Neutrophil (primary cell): Measurements from ENCODE around the gene MRTFB.
A peak's percentile ranks its signal among the peaks of the same experiment; 100 is the strongest.

Experiments used
- H3K27ac ChIP-seq: fragments of 200-600 bp; sonication (generic); 2 replicates; pipeline ENCODE4 v1.5.1; 2016; ENCODE audit warnings: mild to moderate bottlenecking, moderate library complexity
- H3K27me3 ChIP-seq: fragments of 200-600 bp; sonication (generic); 2 replicates; pipeline ENCODE4 v1.6.0; 2016; ENCODE audit warnings: mild to moderate bottlenecking
- H3K36me3 ChIP-seq: fragments of 200-600 bp; sonication (generic); 2 replicates; pipeline ENCODE4 v1.5.1; 2017
- H3K4me1 ChIP-seq, 2 experiments: fragments of 200-600 bp in 1 of 2; sonication (generic) in 1 of 2; 1 replicate in 1 of 2; 2 replicates in 1 of 2; pipeline versions ENCODE4 v1.5.1 to v1.6.1; 2013 to 2016; ENCODE audit warnings: low read depth in 1 of 2, low read length in 1 of 2, mild to moderate bottlenecking in 1 of 2, moderate library complexity in 1 of 2; ENCODE audit not compliant: control insufficient read depth in 1 of 2, insufficient read depth in 1 of 2
- H3K4me3 ChIP-seq, 2 experiments: fragments of 200-600 bp in 1 of 2; sonication (generic) in 1 of 2; 1 replicate in 1 of 2; 2 replicates in 1 of 2; pipeline ENCODE4 v1.5.1; 2013 to 2016; ENCODE audit warnings: low read depth in 1 of 2, low read length in 1 of 2, mild to moderate bottlenecking in 1 of 2, moderate library complexity in 1 of 2
- H3K9me3 ChIP-seq: fragments of 200-600 bp; sonication (generic); 2 replicates; pipeline ENCODE4 v1.5.1; 2016
- TF ChIP-seq, protein P1 (sequence below): fragments of 200-600 bp; sonication (generic); IDR thresholded peaks from 2 replicates; pipeline ENCODE4 v1.5.1; 2016; ENCODE audit warnings: antibody characterized with exemption

Gene MRTFB

GRCh38 chr16:14194721-14195120, 123.6 kb downstream of the MRTFB start:
- H3K27me3 ChIP-seq: no peaks in the 10 kb centered on the region
- no peak overlapping the region for H3K27ac ChIP-seq
- H3K36me3 ChIP-seq: no peaks in the 10 kb centered on the region
- H3K9me3 ChIP-seq: no peaks in the 10 kb centered on the region
- TF ChIP-seq, protein P1, sequence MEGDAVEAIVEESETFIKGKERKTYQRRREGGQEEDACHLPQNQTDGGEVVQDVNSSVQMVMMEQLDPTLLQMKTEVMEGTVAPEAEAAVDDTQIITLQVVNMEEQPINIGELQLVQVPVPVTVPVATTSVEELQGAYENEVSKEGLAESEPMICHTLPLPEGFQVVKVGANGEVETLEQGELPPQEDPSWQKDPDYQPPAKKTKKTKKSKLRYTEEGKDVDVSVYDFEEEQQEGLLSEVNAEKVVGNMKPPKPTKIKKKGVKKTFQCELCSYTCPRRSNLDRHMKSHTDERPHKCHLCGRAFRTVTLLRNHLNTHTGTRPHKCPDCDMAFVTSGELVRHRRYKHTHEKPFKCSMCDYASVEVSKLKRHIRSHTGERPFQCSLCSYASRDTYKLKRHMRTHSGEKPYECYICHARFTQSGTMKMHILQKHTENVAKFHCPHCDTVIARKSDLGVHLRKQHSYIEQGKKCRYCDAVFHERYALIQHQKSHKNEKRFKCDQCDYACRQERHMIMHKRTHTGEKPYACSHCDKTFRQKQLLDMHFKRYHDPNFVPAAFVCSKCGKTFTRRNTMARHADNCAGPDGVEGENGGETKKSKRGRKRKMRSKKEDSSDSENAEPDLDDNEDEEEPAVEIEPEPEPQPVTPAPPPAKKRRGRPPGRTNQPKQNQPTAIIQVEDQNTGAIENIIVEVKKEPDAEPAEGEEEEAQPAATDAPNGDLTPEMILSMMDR: no peak
- H3K4me1 ChIP-seq: peaks cover 9 to 38% of the 10 kb centered on the region in 2 experiments
- no peak overlapping the region for H3K4me3 ChIP-seq

GRCh38 chr16:14196011-14196410, 124.9 kb downstream of the MRTFB start:
- H3K4me3 ChIP-seq: no peak overlapping the region
- H3K4me1 ChIP-seq: peaks cover 9 to 38% of the 10 kb centered on the region in 2 experiments
- TF ChIP-seq, protein P1: no peak
- H3K36me3 ChIP-seq: no peaks in the 10 kb centered on the region
- H3K27ac ChIP-seq: no peak overlapping the region
- no peaks in the 10 kb centered on the region for H3K27me3 ChIP-seq
- H3K9me3 ChIP-seq: no peaks in the 10 kb centered on the region

DNA sequence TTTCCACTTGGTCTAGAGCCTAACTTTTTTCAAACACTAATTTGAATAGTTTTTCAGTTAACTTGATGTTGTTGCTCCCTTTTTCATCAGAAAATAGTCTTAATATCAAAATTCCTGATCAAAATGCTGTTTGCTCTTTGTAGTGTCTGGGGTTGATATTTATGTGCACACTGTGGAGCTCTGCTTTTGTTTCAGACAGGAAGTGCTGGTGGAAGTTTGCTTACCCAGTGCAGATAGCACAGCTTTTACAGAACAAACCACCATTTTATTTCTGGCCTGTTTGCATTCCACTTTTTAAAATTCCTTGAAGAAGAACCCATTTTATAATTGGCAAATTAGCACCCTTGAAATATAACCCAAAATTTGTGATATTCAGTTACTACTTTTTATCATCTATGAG, 125.4 kb downstream of the MRTFB start:
- no peaks in the 10 kb centered on the region for H3K27me3 ChIP-seq
- H3K36me3 ChIP-seq: no peaks in the 10 kb centered on the region
- H3K9me3 ChIP-seq: no peaks in the 10 kb centered on the region
- peaks cover 9 to 38% of the 10 kb centered on the region in 2 experiments for H3K4me1 ChIP-seq
- no peak overlapping the region for H3K4me3 ChIP-seq
- TF ChIP-seq, protein P1: no peak
- H3K27ac ChIP-seq: peak overlapping the region; percentile 6

DNA sequence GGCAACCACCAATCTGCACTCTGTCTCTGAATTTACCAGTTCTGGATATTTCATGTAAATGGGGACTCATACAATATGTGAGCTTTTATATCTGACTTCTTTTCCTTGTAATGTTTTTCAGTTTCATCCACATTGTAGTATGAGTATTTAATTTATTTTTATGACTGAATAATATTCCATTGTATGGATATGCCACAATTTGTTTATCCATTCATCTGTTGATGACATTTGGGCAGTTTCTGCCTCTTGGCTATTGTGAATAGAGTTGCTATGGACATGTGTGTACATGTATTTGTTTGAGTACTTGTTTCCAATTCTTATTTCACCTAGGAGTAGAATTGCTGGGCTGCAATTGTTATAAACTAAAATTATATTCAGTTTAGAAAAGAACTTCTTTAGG, 126.9 kb downstream of the MRTFB start:
- no peak overlapping the region for H3K4me3 ChIP-seq
- H3K36me3 ChIP-seq: no peaks in the 10 kb centered on the region
- H3K27me3 ChIP-seq: no peaks in the 10 kb centered on the region
- peaks cover 9 to 38% of the 10 kb centered on the region in 2 experiments for H3K4me1 ChIP-seq
- TF ChIP-seq, protein P1: no peak
- no peaks in the 10 kb centered on the region for H3K9me3 ChIP-seq
- no peak overlapping the region for H3K27ac ChIP-seq

GRCh38 chr16:14198572-14198971, 127.5 kb downstream of the MRTFB start:
- TF ChIP-seq, protein P1: no peak
- H3K27ac ChIP-seq: no peak overlapping the region
- no peaks in the 10 kb centered on the region for H3K36me3 ChIP-seq
- no peaks in the 10 kb centered on the region for H3K9me3 ChIP-seq
- no peak overlapping the region for H3K4me3 ChIP-seq
- peaks cover 9 to 43% of the 10 kb centered on the region in 2 experiments for H3K4me1 ChIP-seq
- no peaks in the 10 kb centered on the region for H3K27me3 ChIP-seq

GRCh38 chr16:14199199-14199598, 128.1 kb downstream of the MRTFB start:
- no peak overlapping the region for H3K4me3 ChIP-seq
- H3K9me3 ChIP-seq: no peaks in the 10 kb centered on the region
- TF ChIP-seq, protein P1: no peak
- H3K4me1 ChIP-seq: peaks cover 9 to 43% of the 10 kb centered on the region in 2 experiments
- no peaks in the 10 kb centered on the region for H3K36me3 ChIP-seq
- H3K27me3 ChIP-seq: no peaks in the 10 kb centered on the region
- H3K27ac ChIP-seq: no peak overlapping the region
